Measurements from ENCODE around the gene HS6ST2.
"Not testable (repeated sequence)": the region's sequence is repeated elsewhere in the genome, so short reads cannot be mapped to it uniquely, and the experiment has no call there.

HS6ST2 gene

DNA sequence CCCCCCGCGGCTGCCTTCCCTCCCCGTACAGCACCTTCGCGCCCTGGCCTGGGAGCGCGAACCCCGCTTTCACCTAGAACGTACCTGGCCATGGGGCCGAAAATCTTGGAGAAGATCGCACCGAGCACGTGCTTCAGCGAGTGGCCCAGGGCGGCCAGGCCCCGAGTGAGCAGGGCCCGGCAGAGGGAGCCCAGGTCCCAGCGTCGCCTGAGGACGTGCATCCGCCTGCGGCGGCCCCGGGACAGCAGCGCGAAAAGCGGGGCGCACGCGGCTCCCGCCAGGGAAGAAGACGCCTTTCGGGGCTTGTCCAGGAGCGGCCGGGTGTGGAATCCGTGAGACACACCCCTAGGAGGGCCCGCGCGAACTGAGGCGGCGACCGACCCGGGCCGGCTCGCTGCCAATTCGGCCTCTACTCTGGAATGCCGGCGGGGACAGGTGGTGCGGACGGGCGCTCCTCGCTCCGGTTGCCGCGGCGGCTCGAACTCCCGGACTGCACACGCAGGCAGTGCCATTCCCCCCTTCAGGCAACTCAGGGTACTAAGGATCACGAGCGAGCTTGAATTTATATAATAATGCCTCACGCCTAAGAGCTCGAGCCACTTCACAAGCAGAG, at the start of gene HS6ST2:
TSS of gene HS6ST2 (minus strand) at position 539 of the 613 bp plus-strand sequence.
- DNase-seq = peak; percentile 80

DNA sequence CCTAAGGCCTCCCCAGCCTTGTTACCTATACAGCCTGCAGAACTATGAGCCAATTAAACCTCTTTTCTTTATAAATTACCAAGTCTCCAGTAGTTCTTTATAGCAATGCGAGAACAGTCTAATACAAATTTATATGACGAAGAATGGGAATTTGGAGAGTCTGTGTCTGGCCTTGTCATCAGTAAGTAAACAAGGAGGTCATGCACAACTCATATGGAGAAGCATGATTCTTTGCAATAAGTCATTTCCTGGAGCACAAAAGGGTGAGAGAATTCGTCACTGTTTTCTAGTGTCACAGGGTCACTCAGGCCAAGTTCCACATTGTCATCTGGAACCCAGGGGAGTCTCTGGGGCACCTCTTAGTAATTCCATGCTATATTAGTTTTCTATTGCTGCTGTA, 49.0 kb upstream of the HS6ST2 start:
- peak; percentile 9 for DNase-seq

DNA sequence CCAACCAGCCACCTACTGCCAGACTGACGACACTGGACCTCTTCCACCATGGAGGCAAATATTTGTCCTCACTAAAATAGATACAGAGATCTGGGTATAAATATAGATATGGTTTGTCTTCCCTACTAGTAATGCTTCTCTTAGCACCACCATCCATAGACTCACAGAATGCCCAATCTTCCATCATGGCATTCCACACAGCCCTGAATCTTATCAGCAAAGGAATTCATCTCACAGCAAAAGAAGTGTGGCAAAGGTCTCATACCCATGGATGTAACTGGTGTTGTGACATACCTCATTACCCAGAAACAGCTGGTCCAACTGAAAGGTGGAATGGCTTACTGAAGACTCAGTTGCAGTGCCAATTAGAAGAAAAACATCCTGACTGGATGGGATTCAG, 47.2 kb upstream of the HS6ST2 start:
- no peak for DNase-seq

DNA sequence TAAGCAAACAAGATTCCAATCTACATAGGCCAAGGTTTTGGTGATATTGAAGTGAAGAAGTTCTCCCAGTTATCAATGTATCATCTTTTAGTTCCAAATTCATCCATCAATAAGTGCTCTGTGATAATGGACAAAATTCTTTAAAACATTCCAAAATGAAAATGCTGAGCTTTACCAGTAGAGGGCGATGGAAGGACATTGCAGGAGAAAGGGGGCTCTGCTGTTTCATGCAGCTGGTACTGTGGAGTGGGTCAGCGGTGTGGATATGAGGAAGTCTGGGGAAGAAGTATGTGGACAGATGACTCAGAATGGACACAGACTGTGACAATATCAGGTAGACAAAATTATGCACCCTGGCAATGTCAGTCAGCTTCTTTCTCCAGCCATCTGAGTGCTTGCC, 46.6 kb upstream of the HS6ST2 start:
- DNase-seq = peak; percentile 74

GRCh38 chrX:132999209-132999608, 40.8 kb upstream of the HS6ST2 start:
- no peak for DNase-seq

GRCh38 chrX:132990835-132991234, 32.4 kb upstream of the HS6ST2 start:
- no peak for DNase-seq

DNA sequence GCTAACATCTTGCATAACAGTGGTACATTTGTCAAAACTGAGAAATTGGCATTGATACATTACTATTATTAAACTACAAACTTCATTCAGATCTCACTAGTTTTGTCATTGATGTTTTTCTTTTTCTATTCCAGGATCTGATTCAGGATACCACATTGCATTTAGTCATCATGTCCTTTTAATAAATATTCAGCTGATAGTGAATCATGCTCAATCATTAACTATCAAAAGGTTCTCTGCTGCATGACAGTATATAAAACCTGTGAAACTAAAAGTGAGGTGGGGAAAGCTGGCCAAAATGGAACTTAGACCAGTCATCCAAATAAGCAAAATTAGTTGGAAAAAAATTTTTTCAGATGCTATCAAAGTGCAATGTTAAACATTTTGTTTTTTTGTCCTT, 28.1 kb upstream of the HS6ST2 start:
- DNase-seq = no peak

- no peak for DNase-seq
Observed at GRCh38 chrX:132984058-132984650, 25.7 kb upstream of the HS6ST2 start.

DNA sequence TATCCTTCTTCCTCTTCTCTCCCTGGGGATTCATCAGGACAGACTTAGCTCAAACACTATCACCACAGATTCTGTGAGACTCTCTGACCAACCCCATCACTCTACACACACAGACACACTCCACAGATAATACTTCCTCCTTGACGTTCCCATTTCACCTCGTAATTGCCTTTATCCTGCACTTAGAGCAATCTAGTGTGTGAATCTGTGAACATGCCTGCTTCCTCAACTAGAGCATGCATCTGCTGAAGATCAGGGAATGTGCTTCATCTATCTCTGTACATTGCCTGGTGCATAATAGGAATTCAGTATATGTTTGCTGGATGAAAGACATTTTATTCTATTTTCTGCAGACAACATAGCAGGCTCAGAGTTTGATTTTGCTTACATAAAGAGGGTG, 25.1 kb upstream of the HS6ST2 start:
- DNase-seq = no peak

GRCh38 chrX:132980035-132980434, 21.6 kb upstream of the HS6ST2 start:
- not testable (repeated sequence) for DNase-seq

DNA sequence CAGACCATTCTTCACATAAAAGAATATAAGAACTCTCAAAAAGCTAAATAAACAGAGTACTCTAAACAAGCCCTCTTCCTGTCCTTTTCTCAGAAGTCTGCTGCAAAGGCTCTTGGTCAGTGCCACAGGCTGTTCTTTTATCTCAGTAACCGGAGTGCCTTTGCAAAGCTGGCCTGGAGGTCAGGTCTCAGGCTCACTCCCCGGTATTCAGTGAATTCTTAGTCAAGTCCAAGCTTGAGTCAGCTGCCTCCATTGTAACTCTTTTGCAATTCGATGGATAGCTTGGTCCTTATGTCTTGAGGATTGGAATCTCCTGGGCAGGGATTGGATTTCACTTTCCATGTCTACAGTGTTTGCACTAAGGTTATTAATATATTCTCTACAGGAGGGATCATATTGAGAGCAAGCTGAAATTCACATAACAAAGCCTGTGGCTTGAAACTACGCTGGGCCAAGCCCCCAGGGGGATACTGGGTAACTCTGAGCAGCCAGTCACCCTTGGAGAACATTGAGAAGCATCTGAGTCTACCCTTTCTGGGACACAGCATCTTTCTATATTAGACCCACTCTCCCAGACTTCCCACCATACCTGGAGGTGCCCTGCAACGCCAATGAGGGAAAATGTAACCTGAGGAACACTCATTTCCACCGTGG, 10.0 kb upstream of the HS6ST2 start:
- DNase-seq = peak; percentile 73

- peak; percentile 85 for DNase-seq
Observed at GRCh38 chrX:132967049-132967448, 8.6 kb upstream of the HS6ST2 start.

DNA sequence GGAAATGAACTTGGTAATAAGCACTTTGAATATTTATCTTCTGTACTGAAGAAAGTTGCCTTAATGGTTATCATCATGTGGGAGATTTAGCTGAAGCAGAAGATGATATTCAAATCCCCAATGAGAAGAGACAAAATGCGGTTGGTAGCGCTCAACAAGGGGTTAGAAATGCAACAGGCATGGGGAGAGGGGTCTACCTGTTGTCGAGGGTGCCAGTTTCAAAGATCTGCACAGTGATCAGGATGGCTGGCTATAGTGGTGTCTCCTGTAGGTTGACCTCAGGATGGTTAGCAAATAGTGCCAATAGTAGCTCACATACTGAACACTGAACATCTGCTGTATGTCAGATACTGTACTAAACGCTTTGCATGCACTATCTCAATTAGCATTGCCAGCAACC, 7.0 kb upstream of the HS6ST2 start:
- DNase-seq = no peak

DNA sequence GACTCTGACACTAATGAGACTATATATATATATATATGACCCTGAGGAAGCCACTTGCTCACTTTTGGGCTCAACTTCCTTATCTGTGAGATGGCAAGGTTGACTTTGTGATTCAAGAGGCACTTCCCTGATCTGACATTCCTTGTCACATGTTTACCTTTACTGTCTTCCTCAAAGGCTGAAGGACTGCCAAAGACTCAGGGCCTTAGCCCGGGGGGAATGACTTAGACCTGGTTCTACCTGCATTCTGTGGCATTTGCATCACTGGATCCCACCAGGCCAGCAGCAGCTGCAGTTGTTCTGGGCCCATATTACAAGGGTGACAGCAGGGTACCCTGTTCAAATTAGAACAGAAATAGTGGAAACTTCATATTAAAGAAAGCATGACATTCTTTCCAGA, 3.1 kb upstream of the HS6ST2 start:
- DNase-seq = no peak

GRCh38 chrX:132957211-132958090, 978 bp downstream of the HS6ST2 start:
- peak; percentile 72 for DNase-seq

- peak; percentile 72 for DNase-seq
Observed at GRCh38 chrX:132956421-132957210, 1.8 kb downstream of the HS6ST2 start.

DNA sequence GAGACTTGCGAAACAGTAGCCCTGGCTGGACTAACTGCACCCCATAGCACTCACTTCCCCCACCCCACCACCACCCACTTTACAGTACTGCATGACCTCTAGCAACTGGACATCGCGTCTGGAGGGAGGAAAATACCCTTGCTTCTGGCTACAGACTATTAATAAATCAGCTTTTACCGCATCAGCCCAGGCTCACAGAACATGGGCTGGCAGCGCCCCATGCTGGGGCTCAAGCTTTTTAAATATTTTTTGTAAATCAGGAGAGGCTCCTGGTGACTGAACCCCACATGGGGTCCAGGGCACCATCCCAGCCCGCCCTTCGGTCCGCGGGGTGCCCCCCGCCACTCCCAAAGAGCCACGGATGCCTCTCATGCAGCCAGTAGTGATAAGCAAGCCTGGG, 2.7 kb downstream of the HS6ST2 start:
- DNase-seq = peak; percentile 24

- peak; percentile 61 for DNase-seq
Observed at GRCh38 chrX:132954323-132954722, 4.1 kb downstream of the HS6ST2 start.

DNA sequence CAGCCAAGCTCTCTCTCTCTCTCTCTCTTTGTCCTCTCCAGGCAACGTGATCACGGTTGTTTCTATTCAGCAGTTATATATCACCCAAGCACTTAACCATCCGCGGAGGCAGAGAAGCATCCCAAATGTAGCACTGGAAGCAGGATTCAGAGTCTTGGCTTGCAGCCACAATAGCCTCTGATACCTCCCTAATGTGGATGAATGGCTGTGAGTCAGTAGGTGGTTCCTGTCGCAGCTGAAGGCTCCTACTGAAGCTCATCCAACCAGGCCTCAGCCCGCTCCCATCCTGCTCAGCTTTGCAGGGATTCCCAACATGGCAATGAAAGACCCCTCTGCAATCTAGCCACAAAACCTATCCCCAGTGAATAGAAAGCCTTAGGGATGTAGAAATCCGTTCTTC, 5.1 kb downstream of the HS6ST2 start:
- DNase-seq = no peak

DNA sequence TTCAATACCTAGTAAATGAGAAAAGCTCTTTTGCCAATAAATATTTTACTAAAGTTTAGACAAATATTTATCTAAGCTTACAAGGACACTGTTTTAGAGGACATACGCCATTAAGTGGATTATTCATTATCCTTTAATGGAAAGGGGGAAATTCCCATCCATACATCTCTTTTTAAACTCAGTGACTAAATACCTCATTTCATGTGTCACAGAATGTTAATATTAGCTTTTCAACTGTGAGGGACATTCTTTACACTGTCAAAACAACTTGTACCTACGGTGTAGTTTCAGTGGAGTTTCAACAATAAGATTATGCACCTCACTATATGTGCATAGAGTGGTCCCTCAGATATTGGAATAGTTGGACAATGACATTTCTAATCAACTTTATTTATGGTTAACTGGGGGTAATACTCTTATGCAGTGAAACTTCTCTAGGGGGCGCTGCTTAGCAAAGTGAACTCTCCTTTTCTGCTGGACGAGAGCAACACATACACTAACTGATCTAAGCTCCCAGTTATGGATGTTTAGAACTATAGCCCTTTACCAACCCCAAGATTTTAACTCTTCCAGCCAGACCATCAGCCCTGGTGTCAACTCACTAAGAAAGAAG, 9.7 kb downstream of the HS6ST2 start:
- peak; percentile 73 for DNase-seq

DNA sequence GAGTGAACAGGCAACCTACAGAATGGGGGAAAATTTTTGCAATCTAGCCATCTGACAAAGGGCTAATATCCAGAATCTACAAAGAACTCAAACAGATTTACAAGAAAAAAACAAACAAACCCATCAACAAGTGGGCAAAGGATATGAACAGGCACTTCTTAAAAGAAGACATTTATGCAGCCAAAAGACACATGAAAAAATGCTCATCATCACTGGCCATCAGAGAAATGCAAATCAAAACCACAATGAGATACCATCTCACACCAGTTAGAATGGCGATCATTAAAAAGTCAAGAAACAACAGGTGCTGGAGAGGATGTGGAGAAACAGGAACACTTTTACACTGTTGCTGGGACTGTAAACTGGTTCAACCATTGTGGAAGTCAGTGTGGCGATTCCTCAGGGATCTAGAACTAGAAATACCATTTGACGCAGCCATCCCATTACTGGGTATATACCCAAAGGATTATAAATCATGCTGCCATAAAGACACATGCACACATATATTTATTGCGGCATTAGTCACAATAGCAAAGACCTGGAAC, 13.3 kb downstream of the HS6ST2 start:
- DNase-seq = not testable (repeated sequence)
